Posterior cingulate gyrus (tissue), 11 donors: ENCODE data around the gene NTM.

ENCODE experiments used
- DNase-seq, 10 donors: peaks; one replicate each; pipeline versions ENCODE4 v3.0.0 to v3.0.0-alpha.2; 2020 to 2021; ENCODE audit warnings: mixed read lengths in 3 of 10
- intact Hi-C: fragments of 100-400 bp; cut with DNase I; formaldehyde crosslinking; loops from one replicate; pipeline ENCODE4 v1.15.1; 2023

NTM gene

GRCh38 chr11:132217856-132218255 is 847.4 kb downstream of the NTM start:
- intact Hi-C loops = no loop called here
- DNase-seq = peak in 1 of 10 donors; percentile 77

GRCh38 chr11:132220474-132220873 is 850.1 kb downstream of the NTM start:
- no peak for DNase-seq
- intact Hi-C loops = no loop called here

GRCh38 chr11:132222345-132222744 is 851.9 kb downstream of the NTM start:
- DNase-seq = no peak
- intact Hi-C loops = no loop called here

- intact Hi-C loops = no loop called here
- DNase-seq = no peak
Measured at GRCh38 chr11:132226522-132226921, 856.1 kb downstream of the NTM start.

- DNase-seq = no peak
- intact Hi-C loops = no loop called here
Measured at GRCh38 chr11:132228746-132229325, 858.4 kb downstream of the NTM start.

- no peak for DNase-seq
- intact Hi-C loops = no loop called here
Measured at GRCh38 chr11:132231656-132232347, 861.4 kb downstream of the NTM start.

GRCh38 chr11:132234878-132235277 is 864.5 kb downstream of the NTM start:
- DNase-seq = no peak

GRCh38 chr11:132237781-132238180 is 867.4 kb downstream of the NTM start:
- DNase-seq = no peak

More at GRCh38 chr11:132234878-132235277, 864.5 kb downstream of the NTM start:
- intact Hi-C loops = no loop called here

GRCh38 chr11:132238331-132238866 is 868.0 kb downstream of the NTM start:
- no peak for DNase-seq
- intact Hi-C loops = no loop called here

More at GRCh38 chr11:132237781-132238180, 867.4 kb downstream of the NTM start:
- intact Hi-C loops = no loop called here

GRCh38 chr11:132240374-132240773 is 870.0 kb downstream of the NTM start:
- intact Hi-C loops = no loop called here
- no peak for DNase-seq

GRCh38 chr11:132242632-132243031 is 872.2 kb downstream of the NTM start:
- no peak for DNase-seq
- intact Hi-C loops = no loop called here

GRCh38 chr11:132244846-132245245 is 874.4 kb downstream of the NTM start:
- intact Hi-C loops = no loop called here

GRCh38 chr11:132245403-132246385 is 875.3 kb downstream of the NTM start:
- DNase-seq = peak in 4 of 10 donors; percentile 29 to 83 (median 76)
- intact Hi-C loops = no loop called here

More at GRCh38 chr11:132244846-132245245, 874.4 kb downstream of the NTM start:
- no peak for DNase-seq

- intact Hi-C loops = no loop called here
- peak in 6 of 10 donors; percentile 37 to 90 (median 63) for DNase-seq
Measured at GRCh38 chr11:132248580-132248979, 878.2 kb downstream of the NTM start.

GRCh38 chr11:132249256-132249655 is 878.8 kb downstream of the NTM start:
- intact Hi-C loops = no loop called here

GRCh38 chr11:132251061-132251460 is 880.6 kb downstream of the NTM start:
- DNase-seq = no peak
- intact Hi-C loops = no loop called here

More at GRCh38 chr11:132249256-132249655, 878.8 kb downstream of the NTM start:
- DNase-seq = peak in 4 of 10 donors; percentile 39 to 86 (median 78)

- intact Hi-C loops = no loop called here
- DNase-seq = peak in 1 of 10 donors; percentile 77
Measured at GRCh38 chr11:132253469-132254264, 883.3 kb downstream of the NTM start.

- intact Hi-C loops = no loop called here
- no peak for DNase-seq
Measured at GRCh38 chr11:132254906-132255305, 884.5 kb downstream of the NTM start.

GRCh38 chr11:132256528-132257279 is 886.3 kb downstream of the NTM start:
- DNase-seq = peak in 1 of 10 donors; percentile 73
- intact Hi-C loops = no loop called here
